Testis (tissue), 2 donors: ENCODE data around the gene SMIM44.

Experiments used
- CTCF ChIP-seq, 3 experiments: fragments of 450-650 bp in 2 of 3; fragments of 200-600 bp in 1 of 3; sonication (generic) in 1 of 3; IDR thresholded peaks; one replicate each; pipeline ENCODE4 v1.5.1; 2016 to 2019; ENCODE audit warnings: antibody characterized with exemption in 3 of 3, mild to moderate bottlenecking in 2 of 3, moderate library complexity in 1 of 3
- POLR2A ChIP-seq: fragments of 450-650 bp; IDR thresholded peaks from one replicate; pipeline ENCODE4 v1.6.1; 2017; ENCODE audit warnings: antibody characterized with exemption, mild to moderate bottlenecking, moderate library complexity

DNA sequence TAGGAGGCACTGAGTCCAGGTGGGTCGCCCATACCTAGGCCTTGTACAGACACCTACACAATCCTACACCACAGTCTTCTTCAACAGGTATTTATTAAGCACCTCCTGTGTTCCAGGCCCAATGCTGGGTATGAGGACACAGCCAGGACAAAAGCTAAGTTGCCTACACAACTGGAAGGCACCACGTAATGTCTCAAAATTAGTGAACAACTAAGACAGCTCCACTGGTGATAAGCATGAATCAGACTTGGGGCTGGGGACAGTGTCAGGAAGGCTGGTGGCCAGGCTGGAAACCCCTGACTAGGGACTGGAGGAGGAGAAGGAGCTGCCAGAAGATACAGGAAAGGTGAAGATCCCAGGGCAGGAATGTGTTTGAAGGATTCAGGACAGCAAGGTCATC is 5.3 kb downstream of the SMIM44 start:
- TF ChIP-seq POLR2A (no peak), CTCF (IDR thresholded peaks at IDR 0.05) (no peak)
